Smooth muscle cell of the umbilical artery (primary cell): Measurements from ENCODE around the gene SYNGAP1. TPM values are rescaled to one million over a fixed set of nuclear protein-coding genes. Genes with fewer than 3 reads are reported as not detected.

Experiments
- total RNA-seq: library from RNA; depleted of rRNA; stranded (reverse); fragments of >200 nt; gene quantifications from 2 replicates; pipeline ENCODE4 v1.2.3, GENCODE V29; 2014

The SYNGAP1 gene
- 3.9 and 10.1 TPM in 2 replicates for total RNA-seq

GRCh38 chr6:33419580-33420490 lies at the start of gene SYNGAP1:
Gene SYNGAP1, plus strand, starts transcription at chr6:33420065. Its CDS starts 200 bp downstream, at chr6:33420265.

GRCh38 chr6:33391278-33391921 lies 28.5 kb upstream of the SYNGAP1 start, which contains the start of gene KIFC1:
Gene KIFC1, plus strand, starts transcription at chr6:33391823. Its CDS starts 163 bp downstream, at chr6:33391986.

DNA sequence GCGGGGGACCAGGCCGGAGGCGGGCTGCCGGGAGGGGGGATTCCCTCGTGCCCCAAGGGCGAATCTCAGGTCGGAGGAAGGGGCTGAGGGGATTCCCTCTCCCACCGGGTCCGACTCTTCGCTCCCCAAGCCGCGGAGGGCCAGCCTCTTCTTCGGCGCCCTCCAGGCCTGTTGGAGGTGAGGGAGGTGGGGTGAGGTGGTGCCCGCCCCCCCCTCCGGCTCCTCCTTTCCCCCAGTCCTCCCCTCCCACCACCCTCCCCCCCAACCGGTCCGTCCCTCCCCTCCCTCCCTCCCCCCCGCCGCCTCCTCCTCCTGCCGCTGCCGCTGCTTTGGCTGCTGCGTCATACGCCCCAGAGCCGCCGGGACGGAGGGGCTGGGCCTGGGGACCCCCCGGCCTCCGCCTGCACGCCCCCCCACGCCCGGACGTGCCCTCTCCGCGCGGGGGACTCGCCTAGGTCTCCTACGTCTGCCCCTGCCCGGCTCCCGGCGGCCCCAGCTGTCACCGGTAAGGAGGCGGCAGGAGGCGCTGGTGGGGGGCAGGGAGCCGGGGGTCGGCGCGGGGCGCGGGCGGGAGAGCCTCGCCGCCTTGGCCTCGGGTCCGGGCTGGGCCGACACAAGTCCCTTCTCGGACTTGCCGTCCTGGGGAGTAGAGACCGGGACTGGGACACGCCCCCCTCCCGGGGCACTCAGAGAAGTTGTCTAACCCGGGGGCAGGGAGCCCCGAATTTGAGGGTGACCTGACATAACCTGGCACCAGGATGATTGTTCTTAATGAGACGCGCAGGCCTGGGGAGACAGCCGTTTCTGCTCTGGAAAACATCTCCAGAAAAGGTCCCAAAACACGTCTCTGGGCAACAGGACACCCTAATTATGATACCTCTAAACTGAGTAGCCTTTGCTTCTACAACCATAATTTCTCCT lies 8.9 kb upstream of the SYNGAP1 start, which contains the start of gene PHF1:
TSS of gene PHF1 (plus strand) at position 304 of the 921 bp plus-strand sequence. CDS start 1,250 bp downstream, outside the sequence.

DNA sequence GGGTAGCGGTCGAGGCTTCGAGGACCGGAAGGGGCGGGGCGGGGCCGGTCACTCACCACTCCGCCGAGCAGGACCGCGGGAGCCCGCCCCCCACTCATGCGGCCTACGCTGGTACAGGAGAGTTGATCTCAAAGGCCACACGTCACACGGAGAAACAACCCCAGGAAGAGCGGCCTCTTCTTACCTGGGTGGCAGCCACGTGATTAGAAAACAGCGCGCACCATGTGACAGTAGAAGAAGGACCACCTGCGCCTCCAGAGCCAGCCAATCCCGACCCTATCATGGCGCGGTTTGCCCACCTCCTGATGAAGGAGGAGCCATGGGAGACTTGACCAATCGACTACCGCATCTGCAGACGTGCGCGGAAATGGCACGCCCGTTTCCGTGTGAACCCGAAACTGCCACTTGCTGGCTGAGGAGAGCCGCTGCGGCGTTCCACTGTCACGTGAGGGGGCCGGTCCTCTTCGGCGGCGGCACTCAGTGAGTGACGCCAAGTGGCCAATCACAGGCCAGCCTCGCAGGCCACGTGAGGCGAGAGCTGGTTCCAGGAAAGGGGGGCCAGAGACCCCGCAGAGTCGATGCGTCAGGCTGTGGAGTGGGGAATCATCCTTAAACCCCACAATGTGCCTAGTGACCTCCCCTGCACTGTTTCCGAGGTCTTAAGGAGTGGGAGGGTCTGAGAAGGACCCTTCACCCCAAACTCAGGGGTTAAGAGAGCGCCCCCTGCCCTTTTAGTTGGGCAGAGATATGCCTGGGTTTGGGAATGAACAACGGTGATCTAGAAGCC lies 1.8 kb upstream of the SYNGAP1 start, which contains the start of gene CUTA:
TSS of gene CUTA (minus strand) at position 205 of the 787 bp plus-strand sequence. CDS start at position 98, 107 bp downstream.

DNA sequence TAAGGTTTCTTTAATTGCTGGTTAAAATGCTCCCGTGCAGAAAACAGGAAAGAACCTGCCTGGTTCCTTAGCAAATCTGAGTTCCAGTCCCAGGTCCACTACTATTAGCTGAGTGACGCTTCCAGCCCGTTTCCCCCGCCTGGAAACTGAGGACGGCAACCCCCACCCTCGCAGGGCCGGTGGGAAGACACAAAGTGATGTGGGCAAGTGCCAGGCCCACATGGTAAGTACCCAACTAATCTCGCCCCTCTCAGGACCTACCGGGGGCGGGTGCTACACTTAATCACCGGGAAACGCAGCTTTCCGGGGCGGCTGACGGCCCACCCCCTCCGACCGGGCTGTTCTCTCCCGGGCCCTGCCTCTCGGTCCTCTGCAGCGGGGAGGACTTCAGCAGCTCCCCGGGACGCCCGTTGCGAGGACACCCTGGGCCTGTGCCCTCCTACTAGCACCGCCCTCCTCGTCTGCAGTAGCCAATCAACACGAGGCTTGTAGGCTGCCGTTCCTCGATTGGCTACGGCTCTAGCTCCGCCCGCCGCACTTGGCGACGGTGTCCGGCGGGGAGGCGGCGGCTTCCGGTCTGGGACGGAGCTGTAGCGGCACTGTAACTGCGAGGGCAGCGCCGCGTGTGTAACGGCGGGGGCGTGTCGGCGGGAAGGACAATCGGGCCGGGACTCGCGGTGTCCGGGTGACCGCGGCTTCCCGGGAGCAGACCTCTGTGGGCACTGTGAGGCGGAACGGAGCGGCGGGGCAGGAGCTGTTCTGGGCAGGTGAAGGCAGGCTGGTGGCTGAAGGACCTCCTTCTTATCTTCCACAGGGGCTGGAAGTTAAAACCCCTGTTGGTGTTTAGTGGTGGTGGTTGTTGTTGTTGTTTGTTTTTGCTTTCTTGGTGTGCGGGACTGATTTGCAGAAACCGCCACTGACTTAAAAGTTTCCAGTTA lies 34.4 kb downstream of the SYNGAP1 start, which contains the start of gene ZBTB9:
TSS of gene ZBTB9 (plus strand) at position 568 of the 938 bp plus-strand sequence. CDS start 525 bp downstream, outside the sequence.

Other genes starting within 250 kb of the SYNGAP1 start
- gene COL11A2, start 227.6 kb upstream of the SYNGAP1 start, total RNA-seq = 0.30 and 0.37 TPM in 2 replicates
- 22.9 and 27.8 TPM in 2 replicates for gene RXRB, start 219.4 kb upstream of the SYNGAP1 start, total RNA-seq
- gene SLC39A7, start 219.2 kb upstream of the SYNGAP1 start, total RNA-seq = 162 and 171 TPM in 2 replicates
- gene HSD17B8, start 215.4 kb upstream of the SYNGAP1 start, total RNA-seq = 1.8 and 4.5 TPM in 2 replicates
- 23.8 and 26.4 TPM in 2 replicates for gene RING1, start 211.6 kb upstream of the SYNGAP1 start, total RNA-seq
- 32.4 and 33.9 TPM in 2 replicates for gene VPS52, start 148.2 kb upstream of the SYNGAP1 start, total RNA-seq
- gene RPS18, start 148.0 kb upstream of the SYNGAP1 start, total RNA-seq = 1,202 and 4,104 TPM in 2 replicates
- gene B3GALT4, start 142.9 kb upstream of the SYNGAP1 start, total RNA-seq = 2.3 and 4.2 TPM in 2 replicates
- gene WDR46, start 130.8 kb upstream of the SYNGAP1 start, total RNA-seq = 64.0 and 111 TPM in 2 replicates
- gene PFDN6, start 130.5 kb upstream of the SYNGAP1 start, total RNA-seq = 29.2 and 41.0 TPM in 2 replicates
- 18.7 and 30.7 TPM in 2 replicates for gene RGL2, start 121.1 kb upstream of the SYNGAP1 start, total RNA-seq
- gene TAPBP, start 106.0 kb upstream of the SYNGAP1 start, total RNA-seq = 69.8 and 119 TPM in 2 replicates
- 19.4 and 21.1 TPM in 2 replicates for gene ZBTB22, start 102.3 kb upstream of the SYNGAP1 start, total RNA-seq
- gene DAXX, start 97.1 kb upstream of the SYNGAP1 start, total RNA-seq = 45.7 and 84.3 TPM in 2 replicates
- 1.2 and 11.2 TPM in 2 replicates for gene KIFC1, start 28.2 kb upstream of the SYNGAP1 start, total RNA-seq
- gene PHF1, start 9.1 kb upstream of the SYNGAP1 start, total RNA-seq = 25.7 and 27.9 TPM in 2 replicates
- 84.6 and 90.6 TPM in 2 replicates for gene CUTA, start 2.0 kb upstream of the SYNGAP1 start, total RNA-seq
- gene ZBTB9, start 34.5 kb downstream of the SYNGAP1 start, total RNA-seq = 3.9 and 8.0 TPM in 2 replicates
- gene BAK1, start 160.2 kb downstream of the SYNGAP1 start, total RNA-seq = 14.8 and 19.7 TPM in 2 replicates
- gene ITPR3, start 201.3 kb downstream of the SYNGAP1 start, total RNA-seq = 13.1 and 36.3 TPM in 2 replicates